ENCODE data around the gene ARCN1. TPM values are rescaled to one million over a fixed set of nuclear protein-coding genes. Genes with fewer than 3 reads are reported as not detected.

ARCN1 gene
- total RNA-seq, 4 donors from 2014 or later = 89.7 to 135 (median 117) TPM

- DNase-seq (ENCODE audit: low spot score) (no peak), ATAC-seq (ENCODE audit: low FRiP score) (peak; percentile 53)
- no peak for TF ChIP-seq CTCF (IDR thresholded peaks at IDR 0.05)
Observed at GRCh38 chr11:118605116-118605867, 33.1 kb downstream of the ARCN1 start.

GRCh38 chr11:118606157-118606843 lies 34.1 kb downstream of the ARCN1 start:
- no peak for ATAC-seq (ENCODE audit: low FRiP score)
- DNase-seq (ENCODE audit: low spot score) = no peak
- TF ChIP-seq CTCF (IDR thresholded peaks at IDR 0.05) = no peak

GRCh38 chr11:118606844-118607228 lies 34.6 kb downstream of the ARCN1 start:
- no peak for TF ChIP-seq CTCF (IDR thresholded peaks at IDR 0.05)
- ATAC-seq (ENCODE audit: low FRiP score) (no peak), DNase-seq (ENCODE audit: low spot score) (no peak)

GRCh38 chr11:118607401-118608359 lies 35.5 kb downstream of the ARCN1 start, which contains the start of gene PHLDB1:
Gene PHLDB1, plus strand, starts transcription at chr11:118607615. Its CDS starts 6,222 bp downstream, at chr11:118613837.
- peak; percentile 16 for ATAC-seq (ENCODE audit: low FRiP score)
- DNase-seq (ENCODE audit: low spot score) = no peak
- no peak for TF ChIP-seq CTCF (IDR thresholded peaks at IDR 0.05)

GRCh38 chr11:118608360-118609227 lies 36.4 kb downstream of the ARCN1 start:
- peak; percentile 73 for ATAC-seq (ENCODE audit: low FRiP score)
- DNase-seq (ENCODE audit: low spot score) = no peak
- no peak for TF ChIP-seq CTCF (IDR thresholded peaks at IDR 0.05)

All from omental fat pad (tissue), 4 donors.